Calu3 (cell line): ENCODE results near the gene SCN4A. TPM values are rescaled to one million over a fixed set of nuclear protein-coding genes. Genes with fewer than 3 reads are reported as not detected.

Experiments used
- BruUV-seq: library from RNA; stranded (reverse); fragments of 400-500 nt; replicated peaks from 2 replicates; lab custom pipeline; 2021; lab: Mats Ljungman, UMichigan
- CTCF ChIA-PET: fragments of 300-600 bp; sonication (Branson Sonifier 250); formaldehyde crosslinking; loops from one replicate; lab custom pipeline; 2022; ENCODE audit warnings: antibody characterized with exemption; lab: Charles Lee
- DNase-seq: peaks from one replicate; pipeline ENCODE4 v3.0.0; 2022
- H3K27ac Mint-ChIP-seq: one replicate; pipeline ENCODE4 v1.8.0; 2022; ENCODE audit warnings: mixed read lengths; ENCODE audit not compliant: unreplicated experiment
- H3K27me3 Mint-ChIP-seq: one replicate; pipeline ENCODE4 v1.8.0; 2022; ENCODE audit warnings: mixed read lengths; ENCODE audit not compliant: unreplicated experiment
- H3K36me3 Mint-ChIP-seq: one replicate; pipeline ENCODE4 v1.8.0; 2022; ENCODE audit warnings: mild to moderate bottlenecking, moderate library complexity, mixed read lengths; ENCODE audit not compliant: insufficient read depth, unreplicated experiment
- H3K4me1 Mint-ChIP-seq: one replicate; pipeline ENCODE4 v1.8.0; 2022; ENCODE audit warnings: mild to moderate bottlenecking, low read depth, mixed read lengths; ENCODE audit not compliant: unreplicated experiment
- H3K4me3 Mint-ChIP-seq: one replicate; pipeline ENCODE4 v1.8.0; 2022; ENCODE audit warnings: mild to moderate bottlenecking, low read depth, moderate library complexity, mixed read lengths; ENCODE audit not compliant: unreplicated experiment
- H3K9me3 Mint-ChIP-seq: one replicate; pipeline ENCODE4 v1.8.0; 2022; ENCODE audit warnings: low read depth, mixed read lengths; ENCODE audit not compliant: unreplicated experiment
- intact Hi-C: fragments of 100-400 bp; cut with micrococcal nuclease; formaldehyde crosslinking; loops from one replicate; pipeline ENCODE4 v1.10.0; 2022; ENCODE audit not compliant: unreplicated experiment
- total RNA-seq: library from RNA; stranded (reverse); gene quantifications from 2 replicates; pipeline ENCODE4 v1.2.3, GENCODE V29; 2022
- TF ChIP-seq, protein P1 (sequence below): fragments of 200-600 bp; IDR thresholded peaks from one replicate; pipeline ENCODE4 v1.8.0; 2022; ENCODE audit warnings: antibody characterized with exemption; ENCODE audit not compliant: unreplicated experiment

Gene SCN4A
- total RNA-seq, 1 experiment from 2014 or later, result not detected

DNA sequence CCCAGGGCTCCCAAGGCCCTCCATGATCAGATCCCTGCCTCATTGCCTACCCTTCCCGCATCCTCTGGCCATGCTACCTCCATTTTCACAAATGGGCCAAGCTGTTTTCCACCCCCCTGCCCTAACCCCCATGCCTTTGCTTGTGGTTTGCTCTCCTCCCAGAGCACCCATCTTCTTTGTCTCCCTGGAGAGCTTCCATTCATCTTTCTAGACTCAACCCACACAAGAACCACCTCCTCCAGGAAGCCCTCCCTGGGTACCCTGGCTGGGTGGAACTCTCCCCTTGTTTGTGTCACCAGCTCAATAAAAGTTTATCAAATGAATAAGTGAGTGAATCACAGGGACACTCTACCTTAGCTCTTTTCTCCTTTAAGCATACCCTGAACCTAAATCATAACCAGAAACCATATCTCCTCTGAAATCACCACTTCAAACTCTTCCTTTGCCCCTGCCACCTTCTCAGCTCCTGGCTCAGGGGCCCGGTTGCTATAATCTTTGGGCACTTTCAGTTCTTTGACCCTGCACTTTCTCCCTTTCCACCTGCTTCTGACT, 2.9 kb upstream of the SCN4A start:
- CTCF ChIA-PET, result interaction anchor here (0.7 kb wide), 1 partner anchor 11 kb away, joined by 6 read pairs; no protein-coding TSS in a partner anchor
- Mint-ChIP-seq H3K36me3 (no peaks in the 10 kb centered on the region), H3K4me3 (no peak overlapping the region), H3K9me3 (no peaks in the 10 kb centered on the region), H3K4me1 (peaks cover 20% of the 10 kb centered on the region), H3K27ac (no peak overlapping the region), H3K27me3 (no peaks in the 10 kb centered on the region)
- intact Hi-C loops, result no loop called here
- no TSS peak for BruUV-seq
- DNase-seq, result no peak
- TF ChIP-seq, protein P1, sequence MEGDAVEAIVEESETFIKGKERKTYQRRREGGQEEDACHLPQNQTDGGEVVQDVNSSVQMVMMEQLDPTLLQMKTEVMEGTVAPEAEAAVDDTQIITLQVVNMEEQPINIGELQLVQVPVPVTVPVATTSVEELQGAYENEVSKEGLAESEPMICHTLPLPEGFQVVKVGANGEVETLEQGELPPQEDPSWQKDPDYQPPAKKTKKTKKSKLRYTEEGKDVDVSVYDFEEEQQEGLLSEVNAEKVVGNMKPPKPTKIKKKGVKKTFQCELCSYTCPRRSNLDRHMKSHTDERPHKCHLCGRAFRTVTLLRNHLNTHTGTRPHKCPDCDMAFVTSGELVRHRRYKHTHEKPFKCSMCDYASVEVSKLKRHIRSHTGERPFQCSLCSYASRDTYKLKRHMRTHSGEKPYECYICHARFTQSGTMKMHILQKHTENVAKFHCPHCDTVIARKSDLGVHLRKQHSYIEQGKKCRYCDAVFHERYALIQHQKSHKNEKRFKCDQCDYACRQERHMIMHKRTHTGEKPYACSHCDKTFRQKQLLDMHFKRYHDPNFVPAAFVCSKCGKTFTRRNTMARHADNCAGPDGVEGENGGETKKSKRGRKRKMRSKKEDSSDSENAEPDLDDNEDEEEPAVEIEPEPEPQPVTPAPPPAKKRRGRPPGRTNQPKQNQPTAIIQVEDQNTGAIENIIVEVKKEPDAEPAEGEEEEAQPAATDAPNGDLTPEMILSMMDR, result no peak

DNA sequence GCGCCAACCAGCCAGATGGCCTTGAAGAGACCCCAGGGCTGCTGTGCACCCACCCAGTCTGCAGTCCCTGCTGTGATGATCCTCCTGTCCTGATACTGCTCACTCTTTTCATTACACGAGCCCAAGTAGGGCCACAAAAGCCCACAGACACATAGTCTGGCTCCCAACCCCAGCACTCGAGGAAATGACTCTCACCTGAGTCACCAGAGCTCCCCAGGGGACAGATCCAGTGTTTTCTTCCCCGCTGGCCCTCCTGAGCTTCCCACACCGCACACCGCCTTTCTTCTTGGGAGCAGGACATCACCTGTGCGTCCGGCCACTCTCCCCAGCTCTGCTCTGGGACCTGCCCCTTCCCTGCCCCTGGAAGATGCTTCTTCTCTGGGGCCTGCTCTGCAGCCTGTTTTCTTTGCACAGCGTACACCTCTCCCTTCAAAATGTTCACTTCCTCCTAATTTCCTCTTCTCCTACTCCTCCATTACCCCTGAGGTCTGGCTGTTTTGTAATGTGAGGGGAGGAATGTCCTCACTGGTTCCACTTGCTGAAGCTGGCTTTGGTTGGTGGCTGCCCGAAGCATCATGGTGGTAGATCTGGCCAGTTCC, 2.0 kb upstream of the SCN4A start:
- intact Hi-C loops, result no loop called here
- no TSS peak for BruUV-seq
- peak overlapping the region; percentile 17 for H3K27ac Mint-ChIP-seq
- TF ChIP-seq, protein P1, result no peak
- DNase-seq, result no peak
- no peaks in the 10 kb centered on the region for H3K27me3 Mint-ChIP-seq
- no peaks in the 10 kb centered on the region for H3K9me3 Mint-ChIP-seq
- peak overlapping the region; percentile 23 for H3K4me3 Mint-ChIP-seq
- peaks cover 20% of the 10 kb centered on the region for H3K4me1 Mint-ChIP-seq
- CTCF ChIA-PET, result no interaction called here
- H3K36me3 Mint-ChIP-seq, result no peaks in the 10 kb centered on the region

DNA sequence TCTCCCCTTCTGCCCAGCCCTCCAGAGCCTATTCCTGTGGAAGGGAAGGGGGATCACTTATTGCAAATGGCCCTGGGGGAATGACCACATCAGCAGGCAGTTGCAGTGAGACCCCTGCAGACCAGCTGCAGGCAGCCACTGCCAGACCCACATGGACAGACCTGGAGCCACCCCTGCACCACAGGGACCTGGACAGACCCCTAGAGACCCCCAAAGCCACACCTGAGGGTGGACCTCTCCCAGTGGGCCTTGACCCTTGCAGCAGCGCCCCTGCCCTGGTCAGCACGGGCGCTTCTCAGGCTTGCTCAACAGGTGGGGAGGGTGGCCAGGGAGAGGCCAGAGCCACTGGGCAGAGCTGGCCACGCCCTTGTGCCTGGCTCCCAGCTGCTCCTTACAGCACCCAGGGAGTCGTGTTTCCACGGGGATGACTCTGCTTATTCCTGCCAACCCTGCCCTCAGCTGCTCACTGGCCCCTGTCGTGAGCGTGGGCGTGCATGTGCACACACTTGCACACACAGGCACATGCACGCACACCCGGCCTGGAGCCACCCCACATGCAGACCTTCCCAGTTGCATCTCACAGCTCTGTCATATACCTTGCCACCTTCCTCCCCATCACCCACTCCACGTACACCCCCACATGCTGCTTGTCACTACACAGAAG, 1.3 kb upstream of the SCN4A start:
- CTCF ChIA-PET, result no interaction called here
- Mint-ChIP-seq H3K9me3 (no peaks in the 10 kb centered on the region), H3K27ac (peak overlapping the region; percentile 17), H3K27me3 (no peaks in the 10 kb centered on the region), H3K36me3 (no peaks in the 10 kb centered on the region), H3K4me1 (peaks cover 20% of the 10 kb centered on the region), H3K4me3 (peak overlapping the region; percentile 23)
- no TSS peak for BruUV-seq
- DNase-seq, result peak; percentile 35
- TF ChIP-seq, protein P1, result no peak
- intact Hi-C loops, result no loop called here

DNA sequence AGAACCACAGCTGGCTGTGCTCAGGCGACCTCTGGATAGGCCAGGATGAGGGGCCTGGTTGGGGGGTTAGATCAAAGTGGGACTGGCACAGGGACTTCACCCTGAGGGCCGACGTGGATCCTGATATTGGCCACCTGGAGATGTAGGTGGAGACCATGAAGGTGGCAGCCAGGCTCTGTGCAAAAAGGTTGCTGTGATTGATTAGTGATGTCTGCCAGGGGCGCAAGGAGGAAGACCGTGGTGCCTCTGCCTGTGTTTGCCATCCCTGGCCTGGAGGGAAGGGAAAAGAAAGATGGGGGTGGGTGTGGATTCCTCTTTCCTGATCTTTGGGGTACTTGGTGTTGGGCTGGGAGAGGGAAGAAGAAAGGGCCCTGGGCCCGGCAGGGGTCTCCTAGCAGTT, 529 bp upstream of the SCN4A start:
- TF ChIP-seq, protein P1, result no peak
- DNase-seq, result no peak
- no peak overlapping the region for H3K4me3 Mint-ChIP-seq
- CTCF ChIA-PET, result no interaction called here
- H3K36me3 Mint-ChIP-seq, result no peaks in the 10 kb centered on the region
- peaks cover 20% of the 10 kb centered on the region for H3K4me1 Mint-ChIP-seq
- H3K9me3 Mint-ChIP-seq, result no peaks in the 10 kb centered on the region
- H3K27ac Mint-ChIP-seq, result no peak overlapping the region
- intact Hi-C loops, result no loop called here
- BruUV-seq, result no TSS peak
- H3K27me3 Mint-ChIP-seq, result no peaks in the 10 kb centered on the region
